RPMI7951 (cell line): Measurements from ENCODE around the gene ADH6. TPM values are rescaled to one million over a fixed set of nuclear protein-coding genes. Genes with fewer than 3 reads are reported as not detected.
"Not testable (repeated sequence)": the region's sequence is repeated elsewhere in the genome, so short reads cannot be mapped to it uniquely, and the experiment has no call there.

Experiments used
- DNase-seq: peaks from one replicate; pipeline ENCODE4 v3.0.0-alpha.2; 2012; ENCODE audit warnings: low read depth
- total RNA-seq: library from RNA; depleted of rRNA; stranded (reverse); fragments of >200 nt; shearing (Covaris generic); gene quantifications from 2 replicates; pipeline ENCODE4 v1.2.3, GENCODE V29; 2014; rRNA removed

Gene ADH6
- total RNA-seq, 1 experiment from 2014 or later, result not detected

DNA sequence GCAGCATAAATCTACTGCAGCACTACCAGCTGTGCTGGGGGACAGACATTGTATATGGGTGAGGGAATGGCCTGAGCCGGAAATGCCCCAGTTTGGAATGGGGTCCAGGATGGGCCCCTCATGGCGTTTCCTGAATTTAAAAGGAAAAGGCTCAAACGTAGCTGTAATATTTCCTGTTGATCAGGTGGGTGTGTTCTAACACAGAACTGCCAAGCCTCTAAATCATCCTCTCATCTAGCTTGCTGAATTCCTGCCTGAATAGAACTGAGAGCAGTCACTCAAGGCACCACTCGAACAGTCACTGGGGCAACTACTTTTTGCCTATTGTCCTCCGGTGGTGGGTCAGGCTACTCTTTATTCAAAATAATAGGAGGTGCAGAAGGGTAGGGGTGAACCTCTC is 28.7 kb downstream of the ADH6 start:
- no peak for DNase-seq

DNA sequence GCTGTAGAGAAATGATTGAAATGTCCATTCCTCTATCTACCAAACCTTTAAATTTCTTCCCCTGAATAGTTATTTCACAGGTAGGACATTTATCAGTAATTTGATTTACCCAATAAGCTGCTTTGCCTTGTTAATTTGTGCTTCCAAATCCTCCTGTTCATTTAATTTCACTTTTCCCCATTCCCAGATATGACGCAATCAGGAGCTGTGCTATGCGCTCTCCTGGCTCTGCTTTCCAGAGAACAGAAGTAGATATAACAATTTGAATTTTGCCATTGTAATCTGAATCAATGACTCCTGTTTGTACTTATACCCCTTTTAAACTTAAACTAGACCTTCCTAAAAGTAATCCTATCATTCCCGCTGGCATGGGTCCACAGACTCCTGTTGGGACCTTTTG is 29.1 kb downstream of the ADH6 start:
- DNase-seq, result not testable (repeated sequence)

DNA sequence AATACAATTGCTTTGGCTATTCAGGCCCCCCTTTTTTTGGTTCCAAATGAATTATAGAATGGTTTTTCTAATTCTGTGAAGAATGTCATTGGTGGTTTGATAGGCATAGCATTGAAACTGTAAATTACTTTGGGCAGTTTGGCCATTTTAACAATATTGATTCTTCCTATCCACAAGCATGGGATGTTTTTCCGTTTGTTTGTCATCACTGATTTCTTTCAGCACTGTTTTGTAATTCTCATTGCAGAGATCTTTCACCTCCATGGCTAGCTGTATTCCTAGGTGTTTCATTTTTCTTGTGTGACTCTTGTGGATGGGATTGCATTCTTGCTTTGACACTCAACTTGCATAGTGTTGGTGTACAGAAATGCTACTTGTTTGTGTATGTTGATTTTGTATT is 33.0 kb downstream of the ADH6 start:
- no peak for DNase-seq

DNA sequence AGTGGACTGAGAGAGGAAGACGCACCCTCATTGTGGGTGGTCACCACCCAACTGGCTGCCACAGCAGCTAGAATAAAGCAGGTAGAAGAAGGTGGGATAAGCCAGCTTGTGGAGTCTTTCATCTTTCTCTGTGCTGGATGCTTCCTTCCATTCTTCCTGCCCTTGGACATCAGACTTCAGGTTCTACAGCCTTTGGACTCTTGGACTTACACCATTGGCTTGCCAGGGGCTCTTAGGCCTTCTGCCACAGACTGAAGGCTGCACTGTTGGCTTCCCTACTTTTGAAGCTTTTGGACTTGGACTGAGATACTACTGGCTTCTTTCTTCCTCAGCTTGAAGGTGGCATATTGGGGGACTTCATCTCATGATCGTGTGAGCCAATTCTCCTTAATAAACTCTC is 33.5 kb downstream of the ADH6 start:
- DNase-seq, result no peak

DNA sequence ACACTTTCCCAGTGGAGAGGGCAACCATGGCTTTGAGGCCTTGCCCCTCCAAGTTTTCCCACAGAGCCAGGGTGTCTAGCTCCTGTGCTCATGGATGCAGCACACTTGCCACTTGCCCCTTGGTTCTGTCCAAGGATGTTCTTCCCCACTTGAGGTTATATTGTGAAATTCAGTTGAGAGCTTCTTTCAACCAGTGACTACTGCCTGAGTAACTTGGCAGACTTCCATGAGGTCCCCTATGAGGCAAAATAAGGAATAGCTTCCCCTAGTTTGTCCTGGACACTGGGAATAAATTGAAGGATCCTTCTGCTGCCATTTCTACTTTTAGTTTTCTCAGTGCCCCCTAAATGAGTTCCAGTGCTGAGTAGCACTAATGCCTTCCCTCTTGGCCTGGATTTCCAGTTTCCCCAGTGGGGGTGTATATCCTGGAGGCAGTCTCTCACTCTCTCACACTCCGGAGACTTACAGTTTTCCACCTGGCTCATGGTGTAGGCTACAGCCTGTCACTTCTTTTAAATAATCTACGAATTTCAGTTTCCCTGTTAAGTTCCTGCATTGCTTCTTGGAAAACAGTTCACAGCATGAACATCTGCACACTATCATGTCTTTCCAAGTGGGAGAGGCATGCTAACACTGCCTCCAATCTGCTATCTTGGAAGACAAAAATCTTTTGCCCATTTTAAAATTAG is 38.5 kb downstream of the ADH6 start:
- DNase-seq, result peak; percentile 68

DNA sequence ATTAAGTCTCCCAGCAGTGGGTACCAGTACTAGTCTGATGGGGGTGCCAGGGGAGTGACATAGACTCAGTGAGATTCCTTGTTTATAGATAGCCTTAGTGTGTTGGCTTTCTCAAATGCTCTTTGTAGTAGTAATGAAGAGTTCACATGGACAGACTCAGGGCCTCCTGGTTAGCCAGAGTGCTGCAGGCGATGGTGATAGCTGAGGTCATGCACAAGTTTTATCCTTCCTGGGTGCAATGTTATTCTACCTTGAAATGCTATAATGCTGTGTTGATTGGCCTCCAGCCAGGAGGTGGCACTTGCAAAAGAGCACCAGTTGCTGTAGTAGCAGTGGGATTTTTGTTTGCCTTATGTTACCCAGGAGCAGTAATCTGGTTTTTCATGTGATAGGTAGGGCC is 39.4 kb downstream of the ADH6 start:
- DNase-seq, result peak; percentile 5

DNA sequence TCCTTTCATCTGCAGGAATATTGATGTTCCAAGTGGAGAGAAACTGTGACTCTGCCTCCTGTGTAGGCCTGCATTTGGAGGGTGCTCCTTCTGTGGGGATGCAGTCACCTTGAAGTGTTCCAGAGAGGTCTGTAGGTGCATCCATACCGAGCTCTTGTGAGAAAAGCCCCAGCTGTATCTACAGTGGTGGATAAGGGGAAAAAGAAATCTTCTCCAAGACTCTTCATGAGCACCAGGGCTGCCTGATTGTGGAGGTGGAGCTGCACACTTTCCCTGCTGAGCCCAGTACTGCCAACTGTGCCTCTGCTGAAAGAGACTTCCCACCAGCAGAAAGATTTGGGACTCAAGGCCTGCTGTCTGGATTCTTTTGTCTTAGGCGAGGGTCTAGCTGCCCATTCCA is 39.9 kb downstream of the ADH6 start:
- DNase-seq, result no peak

DNA sequence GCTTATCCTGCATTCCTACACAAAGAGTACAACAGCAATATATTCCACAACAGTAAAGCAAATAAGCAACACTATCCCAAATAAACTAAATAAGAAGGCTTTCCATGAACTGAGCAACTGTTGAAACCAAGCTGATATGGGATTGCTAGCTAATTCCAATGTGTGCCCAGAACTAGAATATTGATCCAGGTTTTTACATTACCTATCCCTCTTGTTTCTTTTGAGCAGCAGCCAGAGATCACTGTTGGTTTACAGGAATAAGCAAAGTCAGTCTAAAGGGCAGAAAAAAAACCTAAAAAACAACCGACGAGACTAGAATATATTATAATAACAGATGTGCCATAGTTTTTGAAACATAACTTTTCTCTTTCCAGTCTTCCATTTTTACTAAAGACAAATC is 52.5 kb downstream of the ADH6 start:
- DNase-seq, result no peak

DNA sequence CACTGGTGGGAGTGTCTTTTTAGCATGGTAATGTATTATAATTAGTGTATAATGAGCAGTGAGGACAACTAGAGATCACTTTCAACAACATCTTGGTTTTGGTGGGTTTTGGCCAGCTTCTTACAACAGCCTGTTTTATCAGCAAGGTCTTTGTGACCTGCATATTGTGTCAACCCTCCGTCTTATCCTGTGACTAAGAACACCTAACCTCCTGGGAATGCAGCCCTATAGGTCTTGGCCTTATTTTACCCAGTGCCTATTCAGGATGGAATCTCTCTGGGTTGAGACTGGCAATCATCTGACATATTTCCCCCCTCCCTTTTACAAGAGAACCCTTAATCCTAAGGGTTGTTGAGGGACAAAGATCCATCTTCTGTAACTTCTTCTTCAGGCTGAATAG is 53.1 kb downstream of the ADH6 start:
- no peak for DNase-seq

DNA sequence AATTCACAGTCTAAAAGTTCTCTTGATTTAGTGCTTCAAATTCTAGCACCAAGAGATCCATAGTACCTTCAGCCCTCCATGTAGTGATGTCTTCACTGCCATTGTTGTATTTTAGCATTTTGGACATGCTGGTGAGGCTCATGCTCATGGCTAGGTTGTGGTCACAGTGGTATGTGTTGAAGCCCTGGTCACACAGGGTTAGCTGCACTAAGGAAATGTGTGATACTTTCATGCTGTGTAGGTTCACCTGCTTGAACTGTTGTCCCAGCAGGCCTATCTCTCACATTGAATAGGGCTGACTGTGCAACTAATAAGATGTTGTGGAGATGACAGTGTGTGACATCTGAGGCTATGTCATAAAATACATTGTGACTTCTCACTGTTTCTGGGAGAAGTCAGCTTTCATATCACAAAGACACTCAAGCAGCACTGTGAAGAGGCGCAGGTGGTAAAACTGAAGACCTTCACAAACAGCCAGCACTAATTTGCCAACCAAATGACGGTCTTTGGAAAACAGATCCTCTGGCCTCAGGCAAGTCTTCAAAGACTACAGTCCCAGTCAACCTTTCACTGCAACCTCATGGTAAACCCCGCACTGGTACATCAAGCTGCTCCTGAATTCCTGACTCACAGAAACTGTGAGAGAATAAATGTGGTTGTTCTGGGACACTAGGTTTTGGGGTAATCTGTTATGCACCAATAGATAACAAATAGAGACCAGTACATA is 57.5 kb downstream of the ADH6 start:
- DNase-seq, result no peak

DNA sequence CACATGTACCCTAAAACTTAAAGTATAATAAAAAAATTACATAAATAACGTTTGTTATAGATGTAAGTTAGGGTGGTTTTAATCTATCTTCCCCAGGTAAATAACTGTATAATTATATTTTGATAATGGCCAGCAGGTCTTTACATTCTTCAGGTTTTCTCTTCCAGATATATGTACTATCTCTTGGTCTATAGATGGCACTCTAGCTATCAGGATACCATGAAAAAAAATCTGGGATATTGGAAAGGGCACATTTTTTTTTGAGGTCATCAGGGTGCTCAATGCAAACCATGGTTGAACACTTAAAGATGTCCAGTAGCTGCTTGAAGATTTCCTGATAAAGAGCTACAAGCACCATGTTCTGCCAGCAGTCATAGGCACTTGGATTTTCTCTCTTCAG is 59.3 kb downstream of the ADH6 start:
- DNase-seq, result no peak

DNA sequence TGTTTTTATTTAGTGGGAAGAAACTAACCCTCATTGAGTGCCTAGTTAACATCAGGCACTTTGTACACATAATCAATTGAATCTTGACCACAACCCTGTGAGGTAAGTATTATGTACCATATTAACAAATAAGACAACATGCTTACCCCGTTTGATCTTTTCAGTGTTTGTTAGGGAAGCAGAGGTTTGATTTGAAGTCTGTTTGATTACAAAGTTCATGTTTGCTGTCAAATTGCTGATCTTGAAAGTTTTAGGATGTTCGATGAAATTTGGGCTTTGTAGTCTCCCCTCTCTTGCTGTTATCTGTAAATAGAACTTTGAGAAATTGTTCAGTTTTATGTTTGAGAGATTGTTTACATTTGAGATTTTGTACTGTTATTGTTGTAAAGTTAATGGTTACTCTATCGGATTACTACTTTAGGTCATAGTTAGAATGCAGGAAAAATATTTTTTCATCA is 61.5 kb downstream of the ADH6 start:
- no peak for DNase-seq

DNA sequence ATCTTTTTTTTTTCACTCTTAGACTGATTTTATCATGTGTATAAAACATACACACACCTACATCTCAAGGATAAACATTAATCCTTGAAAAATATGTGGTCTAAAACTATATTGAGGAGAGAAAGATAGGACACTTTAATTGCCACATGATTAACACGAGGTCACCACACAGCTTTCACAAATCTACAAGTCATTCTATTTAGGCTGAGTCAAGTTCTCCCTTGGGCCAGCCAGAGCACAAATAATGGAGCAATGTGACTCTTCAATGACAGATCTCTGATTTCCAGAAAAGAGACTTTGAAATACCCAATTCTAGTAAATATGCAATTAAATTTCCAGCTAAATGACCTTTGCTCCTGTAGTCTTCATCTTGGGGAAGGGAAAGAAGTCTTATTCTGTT is 62.1 kb downstream of the ADH6 start:
- no peak for DNase-seq

DNA sequence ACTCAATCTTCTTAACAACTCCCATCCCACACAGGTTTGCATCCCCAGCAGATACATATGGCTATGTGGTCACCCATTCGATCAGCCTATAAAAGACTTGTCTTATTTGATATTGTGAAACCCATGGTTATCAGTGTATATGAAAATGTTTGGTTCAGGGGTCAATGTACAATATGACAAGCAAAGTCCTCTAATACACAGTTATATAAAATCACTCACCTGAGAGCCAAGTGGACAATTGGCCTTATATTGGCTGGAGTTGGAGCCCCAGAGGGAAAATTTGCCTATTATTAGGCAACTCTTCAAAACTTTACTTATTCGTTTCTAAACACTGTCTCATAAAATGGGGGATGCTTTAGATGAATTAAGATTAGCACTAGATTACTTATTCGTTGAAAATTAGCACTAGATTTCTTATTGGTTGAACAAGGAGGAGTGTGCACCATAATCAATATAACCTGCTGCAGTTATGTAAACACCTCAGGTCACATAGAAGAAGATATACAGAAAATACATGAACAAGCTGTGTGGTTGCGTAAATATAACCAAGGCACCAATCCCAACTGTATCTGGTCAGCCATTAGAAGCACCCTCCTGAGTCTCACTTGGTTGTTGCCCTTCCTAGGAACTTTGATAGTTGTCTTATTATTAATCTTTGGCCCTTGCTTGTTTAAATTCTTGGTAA is 64.2 kb downstream of the ADH6 start:
- DNase-seq, result no peak

Other genes with a start within 250 kb of the ADH6 start
- 46.3 and 58.8 TPM in 2 replicates for gene METAP1, start 223.5 kb downstream of the ADH6 start, total RNA-seq
- gene ADH5, start 130.5 kb downstream of the ADH6 start, total RNA-seq, result 142 and 165 TPM in 2 replicates
- not detected in 2 replicates for gene ADH4, start 74.9 kb downstream of the ADH6 start, total RNA-seq
- gene ADH1A, start 71.7 kb upstream of the ADH6 start, total RNA-seq, result not detected in 2 replicates
- not detected in 2 replicates for gene ADH1B, start 102.2 kb upstream of the ADH6 start, total RNA-seq
- gene ADH1C, start 133.5 kb upstream of the ADH6 start, total RNA-seq, result 0.29 and 0.48 TPM in 2 replicates
- gene ADH7, start 216.1 kb upstream of the ADH6 start, total RNA-seq, result not detected in 2 replicates